K562 (cell line): Measurements from ENCODE around the gene ANKRD44.

Experiments
- CCNT2 ChIP-seq: IDR thresholded peaks from 2 replicates; pipeline ENCODE4 v1.6.1; 2011; ENCODE audit warnings: borderline replicate concordance, low read depth, mild to moderate bottlenecking, moderate library complexity, mixed read lengths, low read length; ENCODE audit not compliant: insufficient read length; ENCODE audit errors: extremely low read depth
- CEBPB ChIP-seq: fragments of 450-650 bp; IDR thresholded peaks from 2 replicates; pipeline ENCODE4 v1.6.1; 2016; ENCODE audit warnings: missing genetic modification characterization, missing compliant biosample characterization
- CEBPG ChIP-seq, 3 experiments: fragments of 200-800 bp in 1 of 3; sonication (Bioruptor generic) in 1 of 3; sonication (generic) in 1 of 3; formaldehyde crosslinking in 1 of 3; IDR thresholded peaks in 2 of 3; conservative IDR thresholded peaks in 1 of 3; 2 replicates each; pipeline versions ENCODE4 v1.6.1 to v1.8.0; 2016 to 2022; ENCODE audit warnings: missing compliant biosample characterization in 2 of 3, missing genetic modification characterization in 2 of 3, mild to moderate bottlenecking in 1 of 3, missing genetic modification reagents in 1 of 3
- CHCHD3 ChIP-seq: fragments of 250-450 bp; sonication (Bioruptor Pico); IDR thresholded peaks from 2 replicates; pipeline ENCODE4 v2.1.2; 2022; ENCODE audit warnings: mild to moderate bottlenecking
- FIP1L1 ChIP-seq: fragments of 200-400 bp; formaldehyde crosslinking; IDR thresholded peaks from 2 replicates; pipeline ENCODE4 v1.6.1; 2018; ENCODE audit warnings: mild to moderate bottlenecking, low read depth, low read length; ENCODE audit not compliant: poor library complexity, severe bottlenecking
- MAZ ChIP-seq, 2 experiments: fragments of 450-650 bp in 1 of 2; sonication (generic) in 1 of 2; formaldehyde crosslinking; IDR thresholded peaks in 1 of 2; conservative IDR thresholded peaks in 1 of 2; 2 replicates each; pipeline versions ENCODE4 v1.4.0 to v1.5.0; 2020; ENCODE audit warnings: mild to moderate bottlenecking in 1 of 2, missing genetic modification reagents in 1 of 2
- MED1 ChIP-seq: sonication (generic); formaldehyde crosslinking; IDR thresholded peaks from 2 replicates; pipeline ENCODE4 v1.8.1; 2023; ENCODE audit warnings: missing genetic modification reagents, borderline replicate concordance
- POLR2G ChIP-seq: fragments of 200-400 bp; formaldehyde crosslinking; IDR thresholded peaks from 2 replicates; pipeline ENCODE4 v1.6.1; 2017; ENCODE audit warnings: low read depth, mild to moderate bottlenecking, antibody characterized with exemption, low read length, moderate library complexity
- SREBF2 ChIP-seq: sonication (generic); formaldehyde crosslinking; IDR thresholded peaks from 2 replicates; pipeline ENCODE4 v1.4.0; 2020; ENCODE audit warnings: mild to moderate bottlenecking, missing genetic modification reagents
- YY1 ChIP-seq, 3 experiments: IDR thresholded peaks; 2 replicates each; pipeline ENCODE4 v1.6.1; 2011; ENCODE audit warnings: low read length in 2 of 3, mild to moderate bottlenecking in 2 of 3, moderate library complexity in 2 of 3, borderline replicate concordance in 1 of 3, control low read depth in 1 of 3, low read depth in 1 of 3; ENCODE audit not compliant: insufficient read depth in 3 of 3, insufficient replicate concordance in 2 of 3, control insufficient read depth in 1 of 3, insufficient read length in 1 of 3; ENCODE audit errors: extremely low read depth in 1 of 3
- ZNF384 ChIP-seq: IDR thresholded peaks from 2 replicates; pipeline ENCODE4 v1.6.1; 2012; ENCODE audit warnings: low read depth, low read length, improper control_type of control experiment
- TF ChIP-seq, protein P1 (sequence below), 2 experiments: fragments of 450-650 bp; formaldehyde crosslinking in 1 of 2; IDR thresholded peaks; 2 replicates each; pipeline versions ENCODE4 v1.4.0 to v1.6.1; 2014 to 2020; ENCODE audit warnings: mild to moderate bottlenecking in 2 of 2, borderline replicate concordance in 1 of 2, low read depth in 1 of 2
- TF ChIP-seq, protein P2 (sequence below), 2 experiments: fragments of 450-650 bp in 1 of 2; sonication (generic) in 1 of 2; formaldehyde crosslinking in 1 of 2; IDR thresholded peaks in 1 of 2; conservative IDR thresholded peaks in 1 of 2; 2 replicates each; pipeline versions ENCODE4 v1.6.1 to v1.8.1; 2016 to 2023; ENCODE audit warnings: mild to moderate bottlenecking in 2 of 2, moderate library complexity in 2 of 2, inconsistent platforms in 1 of 2, missing genetic modification reagents in 1 of 2
- TF ChIP-seq, protein P3 (sequence below), 3 experiments: IDR thresholded peaks in 2 of 3; conservative IDR thresholded peaks in 1 of 3; 2 replicates each; pipeline ENCODE4 v1.5.1; 2011 to 2012; ENCODE audit warnings: low read length in 3 of 3, mild to moderate bottlenecking in 3 of 3, control low read depth in 2 of 3, improper control_type of control experiment in 1 of 3, inconsistent platforms in 1 of 3, low read depth in 1 of 3, mixed read lengths in 1 of 3, moderate library complexity in 1 of 3; ENCODE audit not compliant: insufficient read depth in 2 of 3

DNA sequence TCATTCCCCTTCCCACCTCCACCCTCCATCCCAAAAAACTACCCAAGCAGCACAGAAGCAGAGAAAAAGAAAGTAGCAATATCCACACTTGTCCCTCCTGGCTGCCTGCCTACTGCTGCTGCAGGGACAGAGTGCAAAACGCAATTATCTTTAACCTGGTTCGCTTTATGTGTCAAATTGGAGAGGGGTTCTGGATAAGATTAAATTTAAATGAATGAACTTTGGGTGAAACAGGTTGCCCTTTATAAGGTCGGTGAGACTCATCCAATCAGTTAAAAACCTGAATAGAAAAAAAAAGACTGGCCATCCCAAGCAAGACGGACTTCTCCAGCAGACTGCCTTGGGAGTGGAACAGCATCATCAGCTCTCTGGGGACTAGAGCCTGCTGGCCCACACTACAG, 62.6 kb downstream of the ANKRD44 start:
- TF ChIP-seq, protein P1, sequence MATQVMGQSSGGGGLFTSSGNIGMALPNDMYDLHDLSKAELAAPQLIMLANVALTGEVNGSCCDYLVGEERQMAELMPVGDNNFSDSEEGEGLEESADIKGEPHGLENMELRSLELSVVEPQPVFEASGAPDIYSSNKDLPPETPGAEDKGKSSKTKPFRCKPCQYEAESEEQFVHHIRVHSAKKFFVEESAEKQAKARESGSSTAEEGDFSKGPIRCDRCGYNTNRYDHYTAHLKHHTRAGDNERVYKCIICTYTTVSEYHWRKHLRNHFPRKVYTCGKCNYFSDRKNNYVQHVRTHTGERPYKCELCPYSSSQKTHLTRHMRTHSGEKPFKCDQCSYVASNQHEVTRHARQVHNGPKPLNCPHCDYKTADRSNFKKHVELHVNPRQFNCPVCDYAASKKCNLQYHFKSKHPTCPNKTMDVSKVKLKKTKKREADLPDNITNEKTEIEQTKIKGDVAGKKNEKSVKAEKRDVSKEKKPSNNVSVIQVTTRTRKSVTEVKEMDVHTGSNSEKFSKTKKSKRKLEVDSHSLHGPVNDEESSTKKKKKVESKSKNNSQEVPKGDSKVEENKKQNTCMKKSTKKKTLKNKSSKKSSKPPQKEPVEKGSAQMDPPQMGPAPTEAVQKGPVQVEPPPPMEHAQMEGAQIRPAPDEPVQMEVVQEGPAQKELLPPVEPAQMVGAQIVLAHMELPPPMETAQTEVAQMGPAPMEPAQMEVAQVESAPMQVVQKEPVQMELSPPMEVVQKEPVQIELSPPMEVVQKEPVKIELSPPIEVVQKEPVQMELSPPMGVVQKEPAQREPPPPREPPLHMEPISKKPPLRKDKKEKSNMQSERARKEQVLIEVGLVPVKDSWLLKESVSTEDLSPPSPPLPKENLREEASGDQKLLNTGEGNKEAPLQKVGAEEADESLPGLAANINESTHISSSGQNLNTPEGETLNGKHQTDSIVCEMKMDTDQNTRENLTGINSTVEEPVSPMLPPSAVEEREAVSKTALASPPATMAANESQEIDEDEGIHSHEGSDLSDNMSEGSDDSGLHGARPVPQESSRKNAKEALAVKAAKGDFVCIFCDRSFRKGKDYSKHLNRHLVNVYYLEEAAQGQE (IDR thresholded peaks at IDR 0.05; ENCODE audit: borderline replicate concordance): no peak
- TF ChIP-seq, protein P1 (CRISPR knock-in tag; IDR thresholded peaks at IDR 0.05; ENCODE audit: low read depth): no peak
- TF ChIP-seq CEBPB (tag): no peak
- no peak for TF ChIP-seq FIP1L1
- TF ChIP-seq YY1 (IDR thresholded peaks at IDR 0.05; ENCODE audit: borderline replicate concordance in 1 of 3, control insufficient read depth in 1 of 3, extremely low read depth in 1 of 3, insufficient read depth in 3 of 3, insufficient read length in 1 of 3, insufficient replicate concordance in 2 of 3, low read depth in 1 of 3, low read length in 2 of 3): no peak
- no peak for TF ChIP-seq CHCHD3
- no peak for TF ChIP-seq SREBF2
- TF ChIP-seq, protein P2, sequence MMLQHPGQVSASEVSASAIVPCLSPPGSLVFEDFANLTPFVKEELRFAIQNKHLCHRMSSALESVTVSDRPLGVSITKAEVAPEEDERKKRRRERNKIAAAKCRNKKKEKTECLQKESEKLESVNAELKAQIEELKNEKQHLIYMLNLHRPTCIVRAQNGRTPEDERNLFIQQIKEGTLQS (IDR thresholded peaks at IDR 0.05): no peak
- TF ChIP-seq, protein P2 (CRISPR knock-in tag; conservative IDR thresholded peaks at IDR 0.05): no peak
- TF ChIP-seq POLR2G: no peak
- no peak for TF ChIP-seq MAZ (CRISPR knock-in tag; conservative IDR thresholded peaks at IDR 0.05 in 1 of 2, IDR thresholded peaks at IDR 0.05 in 1 of 2)
- TF ChIP-seq CEBPG (CRISPR knock-in tag; IDR thresholded peaks at IDR 0.05): no peak
- no peak for TF ChIP-seq CEBPG (tag; conservative IDR thresholded peaks at IDR 0.05 in 1 of 2, IDR thresholded peaks at IDR 0.05 in 1 of 2)
- no peak for TF ChIP-seq MED1 (CRISPR knock-in tag)
- no peak for TF ChIP-seq ZNF384
- TF ChIP-seq CCNT2: no peak
- TF ChIP-seq, protein P3, sequence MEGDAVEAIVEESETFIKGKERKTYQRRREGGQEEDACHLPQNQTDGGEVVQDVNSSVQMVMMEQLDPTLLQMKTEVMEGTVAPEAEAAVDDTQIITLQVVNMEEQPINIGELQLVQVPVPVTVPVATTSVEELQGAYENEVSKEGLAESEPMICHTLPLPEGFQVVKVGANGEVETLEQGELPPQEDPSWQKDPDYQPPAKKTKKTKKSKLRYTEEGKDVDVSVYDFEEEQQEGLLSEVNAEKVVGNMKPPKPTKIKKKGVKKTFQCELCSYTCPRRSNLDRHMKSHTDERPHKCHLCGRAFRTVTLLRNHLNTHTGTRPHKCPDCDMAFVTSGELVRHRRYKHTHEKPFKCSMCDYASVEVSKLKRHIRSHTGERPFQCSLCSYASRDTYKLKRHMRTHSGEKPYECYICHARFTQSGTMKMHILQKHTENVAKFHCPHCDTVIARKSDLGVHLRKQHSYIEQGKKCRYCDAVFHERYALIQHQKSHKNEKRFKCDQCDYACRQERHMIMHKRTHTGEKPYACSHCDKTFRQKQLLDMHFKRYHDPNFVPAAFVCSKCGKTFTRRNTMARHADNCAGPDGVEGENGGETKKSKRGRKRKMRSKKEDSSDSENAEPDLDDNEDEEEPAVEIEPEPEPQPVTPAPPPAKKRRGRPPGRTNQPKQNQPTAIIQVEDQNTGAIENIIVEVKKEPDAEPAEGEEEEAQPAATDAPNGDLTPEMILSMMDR (IDR thresholded peaks at IDR 0.05 in 2 of 3, conservative IDR thresholded peaks at IDR 0.05 in 1 of 3; ENCODE audit: insufficient read depth in 2 of 3, low read depth in 1 of 3, low read length in 3 of 3): no peak
